ENCODE data around the gene HACL1.

- TF ChIP-seq POLR2A (IDR thresholded peaks at IDR 0.05; ENCODE audit: low read depth, low read length) (no peak), POLR2AphosphoS5 (IDR thresholded peaks at IDR 0.05; ENCODE audit: low read depth, low read length) (no peak), TAF1 (IDR thresholded peaks at IDR 0.05; ENCODE audit: borderline replicate concordance, low read depth, low read length) (no peak)
Measured at GRCh38 chr3:15614958-15615357, 13.6 kb upstream of the HACL1 start.

Measured in GM12892 (cell line).